Neural crest cell (in vitro differentiated cells): Measurements from ENCODE around the gene FAM174C. TPM values are rescaled to one million over a fixed set of nuclear protein-coding genes. Genes with fewer than 3 reads are reported as not detected.

Source experiments
- DNase-seq: peaks from one replicate; pipeline ENCODE4 v3.0.0; 2021; ENCODE audit warnings: low read depth, mixed read lengths, low spot score
- H3K27ac Mint-ChIP-seq: one replicate; pipeline ENCODE4 v1.8.0; 2021; ENCODE audit warnings: mild to moderate bottlenecking, mixed read lengths; ENCODE audit not compliant: unreplicated experiment
- H3K27me3 Mint-ChIP-seq: 2 replicates; pipeline ENCODE4 v1.8.0; 2021; ENCODE audit warnings: low read depth, mild to moderate bottlenecking, mixed read lengths
- H3K36me3 Mint-ChIP-seq: 2 replicates; pipeline ENCODE4 v1.8.0; 2021; ENCODE audit warnings: low read depth, mild to moderate bottlenecking, mixed read lengths
- H3K4me1 Mint-ChIP-seq: 2 replicates; pipeline ENCODE4 v1.8.0; 2021; ENCODE audit warnings: mixed read lengths
- H3K4me3 Mint-ChIP-seq: one replicate; pipeline ENCODE4 v1.8.0; 2021; ENCODE audit warnings: mild to moderate bottlenecking, mixed read lengths
- H3K9me3 Mint-ChIP-seq: 2 replicates; pipeline ENCODE4 v1.8.0; 2021; ENCODE audit warnings: mixed read lengths
- total RNA-seq: library from RNA; stranded (reverse); gene quantifications from 2 replicates; pipeline ENCODE4 v1.2.1, GENCODE V29; 2021
- TF ChIP-seq, protein P1 (sequence below): fragments of 200-600 bp; sonication (generic); conservative IDR thresholded peaks from 2 replicates; pipeline ENCODE4 v1.5.0; 2021; ENCODE audit warnings: antibody characterized with exemption, mild to moderate bottlenecking

The FAM174C gene
- total RNA-seq, 1 donor from 2014 or later = 36.6 TPM

- H3K27me3 Mint-ChIP-seq = peaks cover 22% of the 10 kb centered on the region
- H3K36me3 Mint-ChIP-seq = peaks cover 23% of the 10 kb centered on the region
- no peak overlapping the region for H3K27ac Mint-ChIP-seq
- H3K9me3 Mint-ChIP-seq = no peaks in the 10 kb centered on the region
- TF ChIP-seq, protein P1, sequence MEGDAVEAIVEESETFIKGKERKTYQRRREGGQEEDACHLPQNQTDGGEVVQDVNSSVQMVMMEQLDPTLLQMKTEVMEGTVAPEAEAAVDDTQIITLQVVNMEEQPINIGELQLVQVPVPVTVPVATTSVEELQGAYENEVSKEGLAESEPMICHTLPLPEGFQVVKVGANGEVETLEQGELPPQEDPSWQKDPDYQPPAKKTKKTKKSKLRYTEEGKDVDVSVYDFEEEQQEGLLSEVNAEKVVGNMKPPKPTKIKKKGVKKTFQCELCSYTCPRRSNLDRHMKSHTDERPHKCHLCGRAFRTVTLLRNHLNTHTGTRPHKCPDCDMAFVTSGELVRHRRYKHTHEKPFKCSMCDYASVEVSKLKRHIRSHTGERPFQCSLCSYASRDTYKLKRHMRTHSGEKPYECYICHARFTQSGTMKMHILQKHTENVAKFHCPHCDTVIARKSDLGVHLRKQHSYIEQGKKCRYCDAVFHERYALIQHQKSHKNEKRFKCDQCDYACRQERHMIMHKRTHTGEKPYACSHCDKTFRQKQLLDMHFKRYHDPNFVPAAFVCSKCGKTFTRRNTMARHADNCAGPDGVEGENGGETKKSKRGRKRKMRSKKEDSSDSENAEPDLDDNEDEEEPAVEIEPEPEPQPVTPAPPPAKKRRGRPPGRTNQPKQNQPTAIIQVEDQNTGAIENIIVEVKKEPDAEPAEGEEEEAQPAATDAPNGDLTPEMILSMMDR = no peak
- peak overlapping the region; percentile 84 for H3K4me3 Mint-ChIP-seq
- H3K4me1 Mint-ChIP-seq = peaks cover 61% of the 10 kb centered on the region
- no peak for DNase-seq
Measured at GRCh38 chr19:1272423-1273262, 2.7 kb upstream of the FAM174C start.

GRCh38 chr19:1273263-1274041 lies 1.9 kb upstream of the FAM174C start:
- no peaks in the 10 kb centered on the region for H3K9me3 Mint-ChIP-seq
- DNase-seq = no peak
- TF ChIP-seq, protein P1 = no peak
- no peak overlapping the region for H3K27ac Mint-ChIP-seq
- H3K27me3 Mint-ChIP-seq = peaks cover 22% of the 10 kb centered on the region
- peak overlapping the region; percentile 84 for H3K4me3 Mint-ChIP-seq
- peaks cover 55% of the 10 kb centered on the region for H3K4me1 Mint-ChIP-seq
- peaks cover 23% of the 10 kb centered on the region for H3K36me3 Mint-ChIP-seq

- no peak overlapping the region for H3K27ac Mint-ChIP-seq
- H3K9me3 Mint-ChIP-seq = no peaks in the 10 kb centered on the region
- H3K27me3 Mint-ChIP-seq = peaks cover 19% of the 10 kb centered on the region
- no peak for DNase-seq
- H3K4me3 Mint-ChIP-seq = peak overlapping the region; percentile 84
- TF ChIP-seq, protein P1 = no peak
- H3K4me1 Mint-ChIP-seq = peaks cover 49% of the 10 kb centered on the region
- H3K36me3 Mint-ChIP-seq = peaks cover 23% of the 10 kb centered on the region
Measured at GRCh38 chr19:1274081-1274851, 1.1 kb upstream of the FAM174C start.

DNA sequence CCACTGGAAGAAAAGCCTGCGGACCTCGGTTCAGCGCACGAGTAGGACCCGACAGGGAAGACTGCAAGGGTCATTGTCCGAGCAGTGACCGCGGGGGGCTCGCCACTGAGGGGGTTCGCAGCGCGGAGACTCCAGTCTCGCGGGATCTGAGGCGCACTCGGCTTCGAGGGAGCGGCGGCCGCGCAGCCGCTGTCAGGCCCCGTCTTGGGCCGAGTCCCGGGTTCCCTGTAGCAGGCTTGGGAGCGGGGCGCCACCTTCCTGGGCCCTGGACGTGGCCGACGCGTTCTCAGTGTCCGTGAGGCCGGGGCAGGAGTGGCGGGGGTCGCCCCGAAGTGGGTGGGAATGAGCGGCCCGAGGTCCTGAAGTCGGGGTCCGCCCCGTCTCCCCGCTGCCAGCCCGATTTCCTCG lies 474 bp upstream of the FAM174C start:
- Mint-ChIP-seq H3K27ac (no peak overlapping the region), H3K4me3 (peak overlapping the region; percentile 75), H3K36me3 (peaks cover 27% of the 10 kb centered on the region), H3K27me3 (peaks cover 23% of the 10 kb centered on the region), H3K9me3 (no peaks in the 10 kb centered on the region), H3K4me1 (peaks cover 51% of the 10 kb centered on the region)
- TF ChIP-seq, protein P1 = no peak
- no peak for DNase-seq

GRCh38 chr19:1275976-1276627 lies 772 bp downstream of the FAM174C start:
- H3K4me3 Mint-ChIP-seq = peak overlapping the region; percentile 87
- TF ChIP-seq, protein P1 = no peak
- H3K4me1 Mint-ChIP-seq = peaks cover 43% of the 10 kb centered on the region
- H3K9me3 Mint-ChIP-seq = no peaks in the 10 kb centered on the region
- H3K27ac Mint-ChIP-seq = no peak overlapping the region
- DNase-seq = no peak
- H3K27me3 Mint-ChIP-seq = peaks cover 23% of the 10 kb centered on the region
- H3K36me3 Mint-ChIP-seq = peaks cover 22% of the 10 kb centered on the region
